Natural killer cell (primary cell): ENCODE measurements around the gene CHKB. TPM values are rescaled to one million over a fixed set of nuclear protein-coding genes. Genes with fewer than 3 reads are reported as not detected.

ENCODE experiments used
- ATAC-seq, 3 donors: fragments of 150-1000 bp in 2 of 3; fragments of 200-7000 bp in 1 of 3; cut with Tn5 transposase; 1 replicate in 1 of 3; 2 replicates in 2 of 3; pipeline ENCODE4 v1.10.0; 2021; ENCODE audit warnings: mild to moderate bottlenecking in 2 of 3, moderate library complexity in 2 of 3
- DNase-seq, 2 donors: peaks; one replicate each; pipeline versions ENCODE4 v3.0.0 to v3.0.0-alpha.2; 2013 to 2021; ENCODE audit warnings: mixed read lengths in 1 of 2
- H3K27ac ChIP-seq: one replicate; pipeline ENCODE4 v1.5.1; 2013; ENCODE audit warnings: mild to moderate bottlenecking, low read length
- H3K27me3 ChIP-seq: one replicate; pipeline ENCODE4 v1.6.1; 2013; ENCODE audit warnings: low read length; ENCODE audit not compliant: control insufficient read depth, insufficient read depth
- H3K36me3 ChIP-seq: one replicate; pipeline ENCODE4 v1.6.1; 2013; ENCODE audit warnings: low read length; ENCODE audit not compliant: control insufficient read depth, insufficient read depth
- H3K4me1 ChIP-seq: one replicate; pipeline ENCODE4 v1.6.1; 2013; ENCODE audit warnings: low read length; ENCODE audit not compliant: control insufficient read depth, insufficient read depth
- H3K4me3 ChIP-seq: one replicate; pipeline ENCODE4 v1.5.1; 2013; ENCODE audit warnings: low read length
- H3K9me3 ChIP-seq: one replicate; pipeline ENCODE4 v1.6.1; 2013; ENCODE audit warnings: low read length; ENCODE audit not compliant: control insufficient read depth, insufficient read depth
- H3K27ac Mint-ChIP-seq, 2 donors: one replicate each; pipeline ENCODE4 v1.8.0; 2022; ENCODE audit warnings: mild to moderate bottlenecking in 2 of 2, mixed read lengths in 2 of 2, moderate library complexity in 1 of 2
- H3K27me3 Mint-ChIP-seq, 2 donors: one replicate each; pipeline ENCODE4 v1.8.0; 2022; ENCODE audit warnings: low read depth in 2 of 2, mixed read lengths in 2 of 2
- H3K36me3 Mint-ChIP-seq: one replicate; pipeline ENCODE4 v1.8.0; 2022; ENCODE audit warnings: mixed read lengths
- H3K4me1 Mint-ChIP-seq, 2 donors: one replicate each; pipeline ENCODE4 v1.8.0; 2022; ENCODE audit warnings: mixed read lengths in 2 of 2
- H3K4me3 Mint-ChIP-seq: one replicate; pipeline ENCODE4 v1.8.0; 2022; ENCODE audit warnings: mild to moderate bottlenecking, moderate library complexity, mixed read lengths
- H3K9me3 Mint-ChIP-seq, 2 donors: one replicate each; pipeline ENCODE4 v1.8.0; 2022; ENCODE audit warnings: mixed read lengths in 2 of 2
- WGBS: methylation state at CpG from one replicate; pipeline ENCODE4 v1.1.7; 2013; ENCODE audit warnings: missing lambda C conversion rate; ENCODE audit not compliant: insufficient coverage; 5-methylcytosine and 5-hydroxymethylcytosine counted together
- intact Hi-C: fragments of 100-400 bp; cut with micrococcal nuclease; formaldehyde crosslinking; loops from one replicate; pipeline ENCODE4 v1.14.2; 2022
- total RNA-seq, 4 donors: library from RNA; stranded (reverse); fragments of 120-200 nt in 1 of 4; gene quantifications; one replicate each; pipeline versions ENCODE4 v1.2.3 to v1.2.4, GENCODE V29; 2013 to 2022
- TF ChIP-seq, protein P1 (sequence below): fragments of 200-600 bp; IDR thresholded peaks from one replicate; pipeline ENCODE4 v1.8.0; 2022; ENCODE audit warnings: antibody characterized with exemption

The CHKB gene
- total RNA-seq, 3 donors from 2014 or later (not counting 1 experiment from before 2014, with no cell fraction given) = 166 to 204 (median 180) TPM

DNA sequence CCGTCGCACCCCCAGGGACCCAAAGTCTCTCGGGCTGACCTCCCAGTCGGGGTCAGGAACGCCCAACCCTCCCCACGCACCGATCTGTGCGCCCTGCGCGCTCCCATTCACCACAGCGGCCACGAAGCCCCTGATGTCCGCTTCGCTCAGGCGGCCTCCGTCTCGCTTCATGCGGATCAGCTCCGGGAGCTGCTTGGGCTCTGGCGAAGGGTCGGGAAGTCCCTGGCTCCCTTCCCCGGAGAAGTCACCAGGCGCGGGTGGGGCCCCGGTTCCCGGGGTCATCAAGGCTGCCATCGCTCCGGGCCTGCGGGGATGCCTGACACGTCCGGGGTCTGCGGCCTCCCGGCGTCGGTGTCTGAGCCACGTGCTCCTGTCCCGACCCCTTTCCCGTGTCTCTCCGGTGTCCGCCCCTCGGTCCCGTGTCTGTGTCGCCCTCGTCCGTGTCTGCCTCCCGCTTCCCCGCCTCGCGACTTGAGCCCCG lies 53.2 kb downstream of the CHKB start:
- Histone ChIP-seq H3K27me3 (no peaks in the 10 kb centered on the region), H3K9me3 (no peaks in the 10 kb centered on the region), H3K4me3 (peak overlapping the region; percentile 51), H3K4me1 (peaks cover 68% of the 10 kb centered on the region), H3K36me3 (no peaks in the 10 kb centered on the region), H3K27ac (peak overlapping the region; percentile 82)
- no peak for ATAC-seq
- H3K9me3 Mint-ChIP-seq = no peaks in the 10 kb centered on the region
- DNase-seq = peak in 1 of 2 donors; percentile 50
- H3K36me3 Mint-ChIP-seq = no peaks in the 10 kb centered on the region
- WGBS = 29% methylated on average over 50 of the region's 50 CpGs
- intact Hi-C loops = loop anchor here (5.0 kb wide), 1 partner anchor 33 kb away; the partner anchor contains the start of gene SYCE3
- H3K27ac Mint-ChIP-seq = peak overlapping the region in 1 of 2 donors; percentile 96
- peaks cover 0 to 13% of the 10 kb centered on the region in 2 donors for H3K27me3 Mint-ChIP-seq
- no peak overlapping the region for H3K4me3 Mint-ChIP-seq
- TF ChIP-seq, protein P1, sequence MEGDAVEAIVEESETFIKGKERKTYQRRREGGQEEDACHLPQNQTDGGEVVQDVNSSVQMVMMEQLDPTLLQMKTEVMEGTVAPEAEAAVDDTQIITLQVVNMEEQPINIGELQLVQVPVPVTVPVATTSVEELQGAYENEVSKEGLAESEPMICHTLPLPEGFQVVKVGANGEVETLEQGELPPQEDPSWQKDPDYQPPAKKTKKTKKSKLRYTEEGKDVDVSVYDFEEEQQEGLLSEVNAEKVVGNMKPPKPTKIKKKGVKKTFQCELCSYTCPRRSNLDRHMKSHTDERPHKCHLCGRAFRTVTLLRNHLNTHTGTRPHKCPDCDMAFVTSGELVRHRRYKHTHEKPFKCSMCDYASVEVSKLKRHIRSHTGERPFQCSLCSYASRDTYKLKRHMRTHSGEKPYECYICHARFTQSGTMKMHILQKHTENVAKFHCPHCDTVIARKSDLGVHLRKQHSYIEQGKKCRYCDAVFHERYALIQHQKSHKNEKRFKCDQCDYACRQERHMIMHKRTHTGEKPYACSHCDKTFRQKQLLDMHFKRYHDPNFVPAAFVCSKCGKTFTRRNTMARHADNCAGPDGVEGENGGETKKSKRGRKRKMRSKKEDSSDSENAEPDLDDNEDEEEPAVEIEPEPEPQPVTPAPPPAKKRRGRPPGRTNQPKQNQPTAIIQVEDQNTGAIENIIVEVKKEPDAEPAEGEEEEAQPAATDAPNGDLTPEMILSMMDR = no peak
- H3K4me1 Mint-ChIP-seq = peaks cover 31 to 47% of the 10 kb centered on the region in 2 donors

Other genes with a start within 250 kb of the CHKB start
- 100 to 1,000 TPM in 1 of 3 donors, 10 to 100 TPM in 2; 76.0 to 103 (median 78.1) TPM for gene PPP6R2, start 239.5 kb downstream of the CHKB start, total RNA-seq
- 100 to 1,000 TPM; 235 to 284 (median 242) TPM for gene SBF1, start 107.8 kb downstream of the CHKB start, total RNA-seq
- gene ADM2, start 101.3 kb downstream of the CHKB start, total RNA-seq = 1 to 10 TPM in 2 of 3 donors, under 1 TPM in 1; 0.26 to 2.5 (median 1.5) TPM
- gene MIOX, start 96.0 kb downstream of the CHKB start, total RNA-seq = under 1 TPM in 1 of 3 donors, not detected in 2; 0.23 TPM
- 100 to 1,000 TPM; 114 to 129 (median 122) TPM for gene LMF2, start 75.1 kb downstream of the CHKB start, total RNA-seq
- gene NCAPH2, start 74.6 kb downstream of the CHKB start, total RNA-seq = 100 to 1,000 TPM in 2 of 3 donors, 10 to 100 TPM in 1; 94.5 to 106 (median 104) TPM
- 10 to 100 TPM in 1 of 3 donors, 1 to 10 TPM in 2; 2.8 to 13.5 (median 8.4) TPM for gene SCO2, start 57.3 kb downstream of the CHKB start, total RNA-seq
- 10 to 100 TPM; 17.7 to 44.6 (median 32.4) TPM for gene TYMP, start 52.8 kb downstream of the CHKB start, total RNA-seq
- 1 to 10 TPM; 2.4 to 6.9 (median 5.3) TPM for gene KLHDC7B, start 37.0 kb downstream of the CHKB start, total RNA-seq
- gene SYCE3, start 19.9 kb downstream of the CHKB start, total RNA-seq = not detected
- 10 to 100 TPM; 53.1 to 75.7 (median 55.5) TPM for gene CPT1B, start 4.4 kb downstream of the CHKB start, total RNA-seq
- under 1 TPM; 0.14 to 0.26 (median 0.18) TPM for gene MAPK8IP2, start 17.9 kb upstream of the CHKB start, total RNA-seq
- 10 to 100 TPM; 69.2 to 77.8 (median 69.3) TPM for gene ARSA, start 45.3 kb upstream of the CHKB start, total RNA-seq
- under 1 TPM in 1 of 3 donors, not detected in 2; 0.07 TPM for gene SHANK3, start 90.0 kb upstream of the CHKB start, total RNA-seq
- gene ACR, start 155.4 kb upstream of the CHKB start, total RNA-seq = not detected
- 10 to 100 TPM; 56.3 to 61.5 (median 58.5) TPM for gene RABL2B, start 200.8 kb upstream of the CHKB start, total RNA-seq